GM12878 (cell line): Measurements from ENCODE around the gene FAM229A. TPM values are rescaled to one million over a fixed set of nuclear protein-coding genes. Genes with fewer than 3 reads are reported as not detected.
A peak's percentile ranks its signal among the peaks of the same experiment; 100 is the strongest.

Source experiments
- ATAC-seq: fragments of 200-7000 bp; cut with Tn5 transposase; 3 replicates; pipeline ENCODE4 v1.9.1; 2020; ENCODE audit warnings: mild to moderate bottlenecking, moderate library complexity
- BruUV-seq: library from RNA; stranded (reverse); fragments of 400-500 nt; replicated peaks from 2 replicates; lab custom pipeline; 2021; lab: Mats Ljungman, UMichigan
- CTCF ChIA-PET: fragments of 300-600 bp; sonication (Branson Sonifier 250); formaldehyde crosslinking; extraction: SDS; loops from one replicate; lab custom pipeline; 2021; ENCODE audit warnings: inconsistent platforms; lab: Yijun Ruan, JAX
- POLR2A ChIA-PET: fragments of 350-600 bp; formaldehyde crosslinking; extraction: SDS; loops from one replicate; lab custom pipeline; 2021; ENCODE audit warnings: inconsistent platforms; lab: Charles Lee
- RAD21 ChIA-PET: fragments of 300-600 bp; sonication (Branson Sonifier 250); formaldehyde crosslinking; loops from one replicate; lab custom pipeline; 2023; ENCODE audit warnings: antibody characterized with exemption; ENCODE audit not compliant: unreplicated experiment; lab: Charles Lee
- SMC1A ChIA-PET: fragments of 300-600 bp; sonication (Branson Sonifier 250); formaldehyde crosslinking; loops from one replicate; lab custom pipeline; 2023; ENCODE audit not compliant: unreplicated experiment, uncharacterized antibody; lab: Charles Lee
- DNase-seq: peaks from one replicate; pipeline ENCODE4 v3.0.0-alpha.2; 2011; ENCODE audit warnings: low read depth, low spot score
- FAIRE-seq: peaks from 3 replicates; lab custom pipeline; 2011; peaks lifted over from hg19 to GRCh38; lab: Jason Lieb, UNC
- H2AFZ ChIP-seq: 2 replicates; pipeline ENCODE4 v1.6.0; 2011; ENCODE audit warnings: low read depth, low read length, control low read depth; ENCODE audit not compliant: control insufficient read depth
- H3K27ac ChIP-seq: 2 replicates; pipeline ENCODE4 v1.5.1; 2011; ENCODE audit warnings: control low read depth; ENCODE audit not compliant: control insufficient read depth, insufficient read depth
- H3K27me3 ChIP-seq, 2 experiments: replicated peaks in 1 of 2; 2 replicates each; pipeline versions ENCODE4 v1.6.0 to v1.6.1; 2011; ENCODE audit warnings: low read length in 1 of 2; ENCODE audit not compliant: control insufficient read depth in 2 of 2, insufficient read depth in 2 of 2
- H3K36me3 ChIP-seq, 2 experiments: 2 replicates each; pipeline ENCODE4 v1.5.1; 2011; ENCODE audit warnings: low read length in 1 of 2; ENCODE audit not compliant: control insufficient read depth in 2 of 2, insufficient read depth in 2 of 2
- H3K4me1 ChIP-seq: 2 replicates; pipeline ENCODE4 v1.6.1; 2011; ENCODE audit warnings: mild to moderate bottlenecking, low read length, moderate library complexity, mixed read lengths; ENCODE audit not compliant: control insufficient read depth, insufficient read depth
- H3K4me2 ChIP-seq: 2 replicates; pipeline ENCODE4 v1.6.0; 2011; ENCODE audit warnings: control low read depth; ENCODE audit not compliant: control insufficient read depth, insufficient read depth
- H3K4me3 ChIP-seq: fragments of 200-600 bp; sonication (generic); 2 replicates; pipeline ENCODE4 v1.5.1; 2016
- H3K79me2 ChIP-seq: 2 replicates; pipeline ENCODE4 v1.6.0; 2011; ENCODE audit warnings: low read length; ENCODE audit not compliant: control insufficient read depth, insufficient read depth
- H3K9ac ChIP-seq: 2 replicates; pipeline ENCODE4 v1.8.0; 2011; ENCODE audit warnings: low read length, control low read depth, mixed read lengths; ENCODE audit not compliant: control insufficient read depth, insufficient read depth
- H3K9me3 ChIP-seq: replicated peaks from 3 replicates; pipeline ENCODE4 v1.5.1; 2011; ENCODE audit warnings: mild to moderate bottlenecking, low read length; ENCODE audit not compliant: control insufficient read depth, insufficient read depth
- H4K20me1 ChIP-seq: 2 replicates; pipeline ENCODE4 v1.6.0; 2011; ENCODE audit not compliant: control insufficient read depth, insufficient read depth
- BACH1 ChIP-seq: fragments of 450-650 bp; IDR thresholded peaks from 2 replicates; pipeline ENCODE4 v1.6.1; 2017; ENCODE audit warnings: mild to moderate bottlenecking, borderline replicate concordance
- FOXK2 ChIP-seq: fragments of 450-650 bp; IDR thresholded peaks from 2 replicates; pipeline ENCODE4 v1.6.1; 2017; ENCODE audit warnings: mild to moderate bottlenecking, moderate library complexity
- HDGF ChIP-seq: fragments of 450-650 bp; IDR thresholded peaks from 2 replicates; pipeline ENCODE4 v1.6.1; 2016; ENCODE audit warnings: antibody characterized with exemption
- MTA3 ChIP-seq: IDR thresholded peaks from 2 replicates; pipeline ENCODE4 v1.6.1; 2012; ENCODE audit warnings: low read length, inconsistent platforms, borderline replicate concordance
- NFYA ChIP-seq: IDR thresholded peaks from 2 replicates; pipeline ENCODE4 v1.6.1; 2011; ENCODE audit warnings: low read depth, mild to moderate bottlenecking, low read length, improper control_type of control experiment, borderline replicate concordance
- PML ChIP-seq: IDR thresholded peaks from 2 replicates; pipeline ENCODE4 v1.6.1; 2012; ENCODE audit warnings: low read length, inconsistent platforms
- POLR2A ChIP-seq: IDR thresholded peaks from 2 replicates; pipeline ENCODE4 v1.6.1; 2011; ENCODE audit warnings: low read depth, mild to moderate bottlenecking, low read length
- POLR2AphosphoS2 ChIP-seq: IDR thresholded peaks from 2 replicates; pipeline ENCODE4 v1.6.1; 2011; ENCODE audit warnings: low read depth, mild to moderate bottlenecking, low read length, improper control_type of control experiment, moderate library complexity
- POLR2AphosphoS5 ChIP-seq: IDR thresholded peaks from 2 replicates; pipeline ENCODE4 v1.6.1; 2011; ENCODE audit warnings: mild to moderate bottlenecking, low read length, inconsistent platforms
- POU2F2 ChIP-seq: IDR thresholded peaks from 3 replicates; pipeline ENCODE4 v1.6.1; 2011; ENCODE audit warnings: low read depth, mild to moderate bottlenecking, low read length, borderline replicate concordance
- ZBTB4 ChIP-seq: fragments of 450-650 bp; formaldehyde crosslinking; IDR thresholded peaks from 2 replicates; pipeline ENCODE4 v1.4.0; 2022; ENCODE audit warnings: mild to moderate bottlenecking, moderate library complexity
- WGBS: methylation state at CpG from one replicate; pipeline ENCODE4 v1.1.6; 2016; ENCODE audit warnings: low lambda C conversion rate; ENCODE audit not compliant: insufficient replicate concordance, insufficient coverage; ENCODE audit errors: missing lambda C conversion rate; 5-methylcytosine and 5-hydroxymethylcytosine counted together
- in situ Hi-C: fragments of 300-500 bp; cut with MboI; formaldehyde crosslinking; loops from 9 replicates; pipeline ENCODE4 v1.14.3; 2018; ENCODE audit warnings: mixed read lengths
- intact Hi-C: fragments of 100-400 bp; cut with micrococcal nuclease; formaldehyde crosslinking; loops from one replicate; pipeline ENCODE4 v1.14.2; 2022; ENCODE audit not compliant: unreplicated experiment
- polyA plus RNA-seq, 11 experiments: library from polyadenylated mRNA; depleted of rRNA in 4 of 11; unstranded in 6 of 11; stranded (reverse) in 5 of 11; fragments of >200 nt; fragmentation: Nextera tagmentation in 4 of 11; fragmentation: Illumina TruSeq in 1 of 11; extraction: Ambion mirVana in 4 of 11; extraction: Trizol in 1 of 11; gene quantifications; 1 replicate in 1 of 11; 2 replicates in 10 of 11; pipeline versions ENCODE4 v1.2.1 to v1.2.3, GENCODE V29; 2011 to 2016; ENCODE audit warnings: inconsistent platforms in 2 of 11, missing spikeins in 2 of 11, low read depth in 1 of 11
- total RNA-seq, 4 experiments: library from RNA; depleted of rRNA in 3 of 4; stranded (reverse); fragments of >200 nt in 3 of 4; fragmentation: Illumina TruSeq in 1 of 4; extraction: Trizol in 1 of 4; gene quantifications; 2 replicates each; pipeline versions ENCODE4 v1.2.1 to v1.2.3, GENCODE V29; 2013 to 2021

Gene FAM229A
- total and polyA plus RNA-seq, 10 of the 15 experiments (the other 5 are each of a cell fraction or from before 2014, with no cell fraction given) = 0.02 to 5.3 (median 1.4) TPM; not detected in 1

DNA sequence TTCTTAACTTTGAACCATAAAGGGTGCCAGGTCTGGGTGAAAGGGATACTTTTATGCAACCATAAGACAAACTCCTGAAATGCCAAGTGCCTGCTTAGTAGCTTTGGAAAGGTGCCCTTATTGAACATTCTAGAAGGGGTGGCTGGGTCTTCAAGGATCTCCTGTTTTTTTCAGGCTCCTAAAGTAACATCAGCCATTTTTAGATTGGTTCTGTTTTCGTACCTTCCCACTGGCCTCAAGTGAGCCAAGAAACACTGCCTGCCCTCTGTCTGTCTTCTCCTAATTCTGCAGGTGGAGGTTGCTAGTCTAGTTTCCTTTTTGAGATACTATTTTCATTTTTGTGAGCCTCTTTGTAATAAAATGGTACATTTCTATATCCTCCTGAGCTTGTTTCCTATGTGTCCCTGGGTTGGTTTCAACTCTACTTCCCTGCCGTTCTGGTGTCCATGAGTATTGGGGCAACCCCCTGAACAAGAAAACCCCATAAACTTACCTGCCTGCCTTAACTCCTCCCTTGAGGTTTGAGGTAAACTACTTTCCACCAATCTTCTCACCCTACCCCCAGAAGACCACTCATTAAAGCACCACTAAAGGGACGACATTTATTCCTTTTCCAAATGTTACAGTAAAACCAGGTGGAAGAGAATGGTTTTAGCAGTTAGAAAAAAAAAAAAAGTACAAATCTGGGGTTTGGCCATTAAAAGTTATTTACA lies 28.9 kb downstream of the FAM229A start (continued):
- TF ChIP-seq ZBTB4 (CRISPR knock-in tag) = no peak

- peak overlapping the region; percentile 3; the same call in 1 of the 2 replicates for H3K27ac ChIP-seq
- no peaks in the 10 kb centered on the region for H3K9me3 ChIP-seq
- RAD21 ChIA-PET = interaction anchor here (0.8 to 2.5 kb wide), 11 partner anchors 11 to 117 kb away, joined by 3 to 13 read pairs (median 5); partner anchors contain the start of genes BSDC1 and LCK
- H2AFZ ChIP-seq = no peak overlapping the region
- SMC1A ChIA-PET = interaction anchor here (0.6 to 4.1 kb wide), 10 partner anchors 8 to 117 kb away, joined by 3 to 17 read pairs (median 4); partner anchors contain the start of gene BSDC1
- 73% methylated on average over 3 of the region's 3 CpGs for WGBS
- TF ChIP-seq BACH1 = 0 out of 2 replicates have a peak, but pooled peaks have one; percentile 39
- 0 out of 2 replicates have a peak, but pooled peaks have one; percentile 6 for TF ChIP-seq MTA3
- no peak for TF ChIP-seq POU2F2
- TF ChIP-seq POLR2AphosphoS5 = peak; percentile 81
- TF ChIP-seq HDGF = no peak
- TF ChIP-seq POLR2A = peak; percentile 67
- no peak for TF ChIP-seq FOXK2
- TF ChIP-seq POLR2AphosphoS2 = peak; percentile 84
- TF ChIP-seq NFYA = no peak
- TF ChIP-seq PML = peak; percentile 43
- DNase-seq (no peak), FAIRE-seq (no peak), ATAC-seq (no peak)
- H3K4me1 ChIP-seq = peaks cover 28% of the 10 kb centered on the region
- POLR2A ChIA-PET = interaction anchor here (0.6 to 2.3 kb wide), 14 partner anchors 8 to 132 kb away, joined by 3 to 10 read pairs (median 3); partner anchors contain the start of genes BSDC1, CCDC28B, HDAC1 and LCK
- CTCF ChIA-PET = interaction anchor here (0.6 to 5.2 kb wide), 16 partner anchors 10 to 355 kb away, joined by 3 to 29 read pairs (median 4); partner anchors contain the start of gene BSDC1
- no TSS peak for BruUV-seq
- peaks cover 38 to 42% of the 10 kb centered on the region in 2 experiments for H3K36me3 ChIP-seq
- H3K4me3 ChIP-seq = no peak overlapping the region
- H3K9ac ChIP-seq = peak overlapping the region; percentile 6; the same call in 1 of the 2 replicates
- no peaks in the 10 kb centered on the region; the same call in 1 of the 2 replicates for H4K20me1 ChIP-seq
- H3K4me2 ChIP-seq = peak overlapping the region; percentile 32; the same call in 1 of the 2 replicates
- peaks cover 24% of the 10 kb centered on the region for H3K79me2 ChIP-seq
- in situ Hi-C loops = no loop called here
- intact Hi-C loops = no loop called here
- no peaks in the 10 kb centered on the region for H3K27me3 ChIP-seq
These were observed 29.8 kb downstream of the FAM229A start for GRCh38 chr1:32332290-32333079.
